Ectodermal cell (in vitro differentiated cells): Measurements from ENCODE around the gene OR6C2.
"Not testable (repeated sequence)": the region's sequence is repeated elsewhere in the genome, so short reads cannot be mapped to it uniquely, and the experiment has no call there.

Source experiments
- H3K27ac ChIP-seq: 2 replicates; pipeline ENCODE4 v1.7.0; 2013; ENCODE audit warnings: mild to moderate bottlenecking, low read depth, low read length; ENCODE audit not compliant: insufficient read depth, poor library complexity, severe bottlenecking
- H3K27me3 ChIP-seq: 2 replicates; pipeline ENCODE4 v1.7.0; 2013; ENCODE audit warnings: mild to moderate bottlenecking, low read length; ENCODE audit not compliant: insufficient read depth, control insufficient read depth, poor library complexity, severe bottlenecking
- H3K36me3 ChIP-seq: one replicate; pipeline ENCODE4 v1.7.0; 2013; ENCODE audit warnings: low read length; ENCODE audit not compliant: control insufficient read depth, insufficient read depth
- H3K4me1 ChIP-seq: one replicate; pipeline ENCODE4 v1.7.0; 2013; ENCODE audit warnings: low read length; ENCODE audit not compliant: control insufficient read depth, insufficient read depth
- H3K4me3 ChIP-seq: 2 replicates; pipeline ENCODE4 v1.7.0; 2013; ENCODE audit warnings: low read depth, low read length, control low read depth; ENCODE audit not compliant: insufficient read depth
- H3K9me3 ChIP-seq: 2 replicates; pipeline ENCODE4 v1.7.0; 2013; ENCODE audit warnings: mild to moderate bottlenecking, low read length, moderate library complexity; ENCODE audit not compliant: control insufficient read depth
- WGBS, 2 experiments: methylation state at CpG; one replicate each; pipeline ENCODE4 v1.1.7; 2013; ENCODE audit warnings: missing lambda C conversion rate in 2 of 2; 5-methylcytosine and 5-hydroxymethylcytosine counted together

The OR6C2 gene

DNA sequence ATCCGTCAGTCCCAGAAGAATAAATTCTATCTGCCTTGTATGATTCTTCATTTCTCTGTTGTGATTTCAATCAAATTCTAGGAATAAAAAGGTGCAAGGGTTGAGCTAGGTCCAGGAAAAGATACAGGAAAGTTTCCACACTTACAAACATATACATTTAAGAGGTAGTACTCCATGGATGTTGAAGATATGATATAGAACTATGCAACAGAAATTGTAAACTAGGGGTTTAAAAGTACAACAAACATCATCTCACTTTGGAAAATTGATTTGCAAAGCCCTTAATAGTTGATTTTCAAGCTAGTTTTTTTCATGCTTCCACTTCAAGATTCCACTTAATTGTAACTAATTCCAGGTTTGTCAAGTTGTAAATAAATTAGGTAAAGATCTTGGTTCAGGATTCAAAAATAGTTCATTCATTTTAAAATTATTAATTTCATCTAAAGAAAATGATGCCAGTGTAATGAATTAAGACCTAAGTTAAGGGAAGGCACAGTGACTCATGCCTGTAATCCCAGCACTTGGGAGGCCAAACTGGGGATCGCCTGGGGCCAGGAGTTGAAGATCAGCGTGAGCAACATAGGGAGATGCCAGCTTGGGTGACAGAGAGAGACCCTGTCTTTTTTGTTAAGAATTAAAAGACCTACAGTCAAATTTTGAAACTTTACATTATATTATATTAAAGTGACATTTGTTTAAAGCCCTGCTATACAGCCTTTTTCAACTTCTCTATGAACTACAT is 26.4 kb downstream of the OR6C2 start, which contains the start of gene OR6C70:
Gene OR6C70 (minus strand): TSS at position 51 of the 742 bp plus-strand sequence. CDS start 0 bp downstream, at position 51.
- no peaks in the 10 kb centered on the region for H3K36me3 ChIP-seq
- no peak within 1 kb of the TSS for H3K27ac ChIP-seq
- no peaks in the 10 kb centered on the region for H3K9me3 ChIP-seq
- no peak within 1 kb of the TSS for H3K4me3 ChIP-seq
- WGBS, 2 experiments: 72 to 96% methylated on average over 2 to 3 of the region's 3 CpGs
- H3K27me3 ChIP-seq: no peaks in the 10 kb centered on the region
- no peaks in the 10 kb centered on the region for H3K4me1 ChIP-seq

DNA sequence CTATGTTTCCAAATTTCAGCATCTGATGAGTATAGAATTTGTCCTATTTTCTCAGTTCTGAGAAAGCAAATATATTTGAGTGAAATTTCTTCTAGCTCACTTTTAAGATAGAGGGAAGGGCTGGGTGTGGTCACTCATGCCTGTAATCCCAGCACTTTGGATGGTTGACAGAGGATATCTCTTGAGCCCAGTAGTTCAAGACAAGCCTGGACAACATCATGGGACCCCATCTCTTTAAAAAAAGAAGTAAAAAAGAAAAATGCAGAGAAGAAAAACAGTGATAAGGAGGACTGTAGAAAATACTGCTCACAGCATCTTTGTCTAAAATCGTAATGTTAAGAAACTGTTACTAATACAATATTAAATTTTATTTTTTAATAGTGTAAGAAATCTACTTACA is 28.4 kb downstream of the OR6C2 start:
- no CpG with 5 or more reads among the region's 1 CpG for WGBS, 2 experiments
- Histone ChIP-seq H3K4me3 (no peak overlapping the region), H3K36me3 (no peaks in the 10 kb centered on the region)

DNA sequence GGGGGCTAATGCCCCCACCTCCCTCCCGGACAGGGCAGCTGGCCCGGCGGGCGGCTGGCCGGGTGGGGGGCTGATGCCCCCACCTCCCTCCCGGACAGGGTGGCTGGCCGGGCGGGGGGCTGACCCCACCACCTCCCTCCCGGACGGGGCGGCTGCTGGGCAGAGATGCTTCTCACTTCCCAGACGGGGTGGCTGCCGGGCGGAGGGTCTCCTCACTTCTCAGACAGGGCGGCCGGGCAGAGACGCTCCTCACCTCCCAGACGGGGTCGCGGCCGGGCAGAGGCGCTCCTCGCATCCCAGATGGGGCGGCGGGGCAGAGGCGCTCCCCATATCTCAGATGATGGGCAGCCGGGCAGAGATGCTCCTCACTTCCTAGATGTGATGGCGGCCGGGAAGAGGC is 35.3 kb downstream of the OR6C2 start:
- not testable (repeated sequence) for H3K9me3 ChIP-seq, H3K27me3 ChIP-seq, H3K4me1 ChIP-seq, H3K36me3 ChIP-seq, H3K4me3 ChIP-seq, H3K27ac ChIP-seq
- WGBS, 2 experiments: 92 to 93% methylated on average over 29 of the region's 29 CpGs

More for the DNA sequence above, 28.4 kb downstream of the OR6C2 start:
- no peak overlapping the region for H3K27ac ChIP-seq
- no peaks in the 10 kb centered on the region for H3K9me3 ChIP-seq
- no peaks in the 10 kb centered on the region for H3K4me1 ChIP-seq
- H3K27me3 ChIP-seq: no peaks in the 10 kb centered on the region

DNA sequence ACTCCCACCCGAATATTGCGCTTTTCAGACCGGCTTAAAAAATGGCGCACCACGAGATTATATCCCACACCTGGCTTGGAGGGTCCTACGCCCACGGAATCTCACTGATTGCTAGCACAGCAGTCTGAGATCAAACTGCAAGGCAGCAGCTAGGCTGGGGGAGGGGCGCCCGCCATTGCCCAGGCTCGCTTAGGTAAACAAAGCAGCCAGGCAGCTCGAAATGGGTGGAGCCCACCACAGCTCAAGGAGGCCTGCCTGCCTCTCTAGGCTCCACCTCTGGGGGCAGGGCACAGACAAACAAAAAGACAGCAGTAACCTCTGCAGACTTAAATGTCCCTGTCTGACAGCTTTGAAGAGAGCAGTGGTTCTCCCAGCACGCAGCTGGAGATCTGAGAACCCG is 40.4 kb downstream of the OR6C2 start:
- not testable (repeated sequence) for H3K9me3 ChIP-seq, H3K4me1 ChIP-seq, H3K4me3 ChIP-seq, H3K36me3 ChIP-seq, H3K27me3 ChIP-seq, H3K27ac ChIP-seq
- 58 to 72% methylated on average over 7 to 10 of the region's 13 CpGs for WGBS, 2 experiments

DNA sequence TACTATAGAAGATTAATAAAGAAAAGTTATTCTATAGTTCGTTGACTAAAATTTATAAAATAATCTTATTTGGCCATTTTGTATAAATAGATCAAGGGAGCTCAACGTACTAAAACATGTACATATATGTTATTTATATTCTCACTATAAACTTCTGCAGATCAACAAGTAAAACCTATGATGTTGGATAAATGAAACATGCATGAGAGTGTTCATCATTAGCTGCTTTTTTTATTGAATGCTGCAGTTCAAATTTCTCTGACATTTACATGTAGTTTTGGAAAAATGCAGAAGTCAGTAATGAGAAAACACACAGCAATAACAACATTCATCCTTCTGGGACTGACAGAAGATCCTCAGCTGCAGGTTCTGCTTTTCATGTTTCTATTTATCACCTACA is 48.2 kb downstream of the OR6C2 start, which contains the start of gene OR6C68:
Gene OR6C68 (plus strand): TSS at position 301 of the 400 bp plus-strand sequence. CDS start 0 bp downstream, at position 301.
- Histone ChIP-seq H3K4me3 (no peak within 1 kb of the TSS), H3K27ac (no peak within 1 kb of the TSS), H3K4me1 (no peaks in the 10 kb centered on the region), H3K27me3 (no peaks in the 10 kb centered on the region), H3K9me3 (no peaks in the 10 kb centered on the region), H3K36me3 (no peaks in the 10 kb centered on the region)
- WGBS, 2 experiments: no CpG with 5 or more reads among the region's 2 CpGs

DNA sequence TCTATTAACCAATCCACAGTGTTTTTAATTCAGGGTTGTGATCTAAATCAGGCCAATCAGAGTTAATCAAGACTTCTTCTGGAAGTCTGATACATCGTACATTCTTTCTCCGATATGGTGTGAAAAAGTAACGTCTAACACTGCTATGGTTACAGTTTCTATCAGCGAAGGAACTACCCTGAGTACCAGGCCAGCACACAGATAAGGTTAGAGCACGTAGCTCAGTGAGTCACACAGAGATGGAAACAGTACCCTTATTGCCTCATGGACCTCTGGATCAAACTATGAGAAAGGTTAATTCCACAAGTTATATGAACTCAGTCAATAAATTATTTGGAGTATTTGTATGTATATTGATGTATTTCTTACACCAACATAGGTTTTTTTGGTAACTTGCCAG is 51.6 kb downstream of the OR6C2 start:
- no peaks in the 10 kb centered on the region for H3K9me3 ChIP-seq
- H3K27ac ChIP-seq: no peak overlapping the region
- no peaks in the 10 kb centered on the region for H3K36me3 ChIP-seq
- H3K27me3 ChIP-seq: no peaks in the 10 kb centered on the region
- H3K4me3 ChIP-seq: no peak overlapping the region
- 95% methylated on average over 5 of the region's 5 CpGs for WGBS, 2 experiments
- H3K4me1 ChIP-seq: no peaks in the 10 kb centered on the region

DNA sequence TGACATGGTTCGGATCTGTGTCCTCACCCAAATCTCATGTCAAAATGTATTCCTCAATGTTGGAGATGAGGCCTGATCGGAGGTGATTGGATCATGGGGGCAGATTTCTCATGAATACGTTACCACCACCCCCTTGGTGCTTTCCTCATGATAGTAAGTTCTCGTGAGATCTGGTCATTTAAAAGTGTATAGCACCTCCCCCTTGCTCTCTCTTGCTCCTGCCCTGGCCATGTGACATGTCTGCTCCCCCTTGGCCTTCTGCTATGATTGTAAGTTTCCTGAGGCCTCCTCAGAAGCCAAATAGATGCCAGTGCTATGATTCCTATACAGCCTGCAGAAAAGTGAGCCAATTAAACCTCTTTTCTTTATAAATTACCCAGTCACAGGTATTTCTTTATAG is 55.4 kb downstream of the OR6C2 start:
- Histone ChIP-seq H3K4me3 (no peak overlapping the region), H3K36me3 (no peaks in the 10 kb centered on the region), H3K4me1 (no peaks in the 10 kb centered on the region), H3K27me3 (no peaks in the 10 kb centered on the region), H3K9me3 (no peaks in the 10 kb centered on the region), H3K27ac (no peak overlapping the region)
- WGBS, 2 experiments: 97% methylated on average over 4 of the region's 4 CpGs

DNA sequence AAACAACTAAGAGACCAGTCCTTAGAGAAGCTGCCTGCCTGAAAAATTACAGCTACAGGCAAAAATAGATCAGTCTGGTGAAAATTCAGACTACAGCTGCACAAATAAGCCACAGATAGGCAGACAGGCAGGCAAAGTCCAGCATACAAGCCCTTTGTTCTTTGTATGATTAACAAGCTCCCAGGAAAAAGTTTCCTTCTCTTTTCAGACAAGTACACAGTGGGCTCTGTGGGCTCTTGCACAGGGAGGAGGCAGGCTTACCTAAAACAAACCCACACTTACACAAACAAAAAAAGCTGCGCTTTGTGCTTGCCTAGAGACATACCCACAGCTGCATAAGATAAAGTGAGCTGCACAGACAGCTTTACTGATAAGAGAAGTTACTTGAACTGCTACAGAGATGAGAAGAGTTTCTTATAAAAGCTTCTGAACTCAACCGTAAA is 56.0 kb downstream of the OR6C2 start:
- no peak overlapping the region for H3K27ac ChIP-seq
- WGBS, 2 experiments: 81 to 83% methylated on average over 2 of the region's 2 CpGs
- no peaks in the 10 kb centered on the region for H3K9me3 ChIP-seq
- no peaks in the 10 kb centered on the region for H3K36me3 ChIP-seq
- no peak overlapping the region for H3K4me3 ChIP-seq
- no peaks in the 10 kb centered on the region for H3K4me1 ChIP-seq
- H3K27me3 ChIP-seq: no peaks in the 10 kb centered on the region

DNA sequence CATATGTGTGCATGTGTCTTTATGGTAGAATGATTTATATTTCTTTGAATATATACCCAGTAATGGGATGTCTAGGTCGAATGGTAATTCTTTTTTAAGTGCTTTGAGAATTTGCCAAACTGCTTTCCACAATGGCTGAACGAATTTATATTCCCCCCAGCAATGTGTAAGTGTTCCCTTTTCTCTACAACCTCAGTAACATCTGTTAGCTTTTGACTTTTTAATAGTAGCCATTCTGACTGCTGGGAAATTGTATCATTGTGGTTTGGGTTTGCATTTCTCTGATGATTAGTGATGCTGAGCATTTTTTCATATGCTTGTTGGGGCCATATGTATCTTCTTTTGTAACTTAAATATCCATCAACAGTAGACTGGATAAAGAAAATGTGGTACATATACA is 57.7 kb downstream of the OR6C2 start:
- Histone ChIP-seq H3K4me1 (no peaks in the 10 kb centered on the region), H3K4me3 (no peak overlapping the region), H3K9me3 (no peaks in the 10 kb centered on the region), H3K27ac (no peak overlapping the region), H3K36me3 (no peaks in the 10 kb centered on the region), H3K27me3 (no peaks in the 10 kb centered on the region)
- 67 to 79% methylated on average over 2 of the region's 2 CpGs for WGBS, 2 experiments
